ENCODE measurements around the gene COBLL1.
"Not testable (repeated sequence)": the region's sequence is repeated elsewhere in the genome, so short reads cannot be mapped to it uniquely, and the experiment has no call there.

Gene COBLL1

DNA sequence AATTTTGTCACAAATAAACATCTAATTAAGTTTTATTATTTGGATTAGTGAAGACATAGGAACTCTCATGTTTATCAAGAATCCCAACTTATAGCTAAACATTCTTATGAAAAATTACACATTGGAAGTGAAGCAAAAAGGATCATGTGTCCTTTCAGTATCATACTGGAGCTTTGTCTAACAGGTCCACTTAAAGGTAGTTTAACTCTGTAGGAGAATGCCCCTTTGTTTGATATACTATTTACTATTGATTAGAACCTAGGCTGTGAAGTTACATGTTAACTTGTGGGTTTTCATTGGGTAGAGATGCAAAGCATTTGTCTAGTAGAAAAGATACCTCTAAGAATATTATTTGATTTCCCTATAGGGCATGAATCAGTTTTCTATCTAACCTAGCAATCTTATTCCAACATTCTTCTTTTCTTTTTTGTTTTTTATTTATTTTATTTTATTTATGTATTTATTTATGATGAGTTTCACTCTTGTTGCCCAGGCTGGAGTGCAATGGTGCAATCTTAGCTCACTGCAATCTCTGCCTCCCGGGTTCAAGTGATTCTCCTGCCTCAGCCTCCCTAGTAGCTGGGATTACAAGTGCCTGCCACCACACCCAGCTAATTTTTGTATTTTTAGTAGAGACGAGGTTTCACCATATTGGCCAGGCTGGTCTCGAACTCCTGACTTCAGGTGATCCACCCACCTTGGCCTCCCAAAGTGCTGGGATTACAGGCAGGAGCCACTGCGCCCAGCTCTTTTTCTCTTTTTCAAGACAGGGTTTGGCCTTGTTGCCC, 18.5 kb upstream of the COBLL1 start:
- DNase-seq (ENCODE audit: low read depth in 2 of 2) = not testable (repeated sequence)

DNA sequence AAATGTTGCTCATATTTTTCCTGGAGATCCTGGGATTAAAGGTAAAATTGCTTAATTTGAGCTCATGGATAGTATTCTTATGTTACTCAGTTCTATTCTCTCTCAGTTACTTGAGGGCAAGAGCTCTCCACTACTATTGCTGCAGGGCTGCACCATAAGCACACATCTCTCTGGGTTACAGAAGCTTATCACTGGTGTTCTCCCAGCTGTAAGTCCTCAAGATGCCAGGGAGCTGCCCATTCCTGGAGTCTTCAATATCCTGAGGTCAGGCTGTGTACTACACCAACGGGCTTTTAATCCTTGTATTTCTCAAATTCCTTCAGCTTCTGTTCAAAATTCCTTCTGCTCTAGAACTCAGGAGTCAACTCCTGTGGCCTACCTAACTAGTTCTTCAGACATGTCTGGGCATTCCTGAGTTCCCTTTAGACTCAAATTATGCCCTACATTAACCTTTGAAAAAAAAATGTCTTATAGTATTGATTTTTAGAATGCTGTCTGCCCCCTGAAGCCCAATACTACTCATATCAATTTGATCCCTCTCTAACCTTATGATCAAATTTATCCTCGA, 17.7 kb upstream of the COBLL1 start:
- no peak for DNase-seq (ENCODE audit: low read depth in 2 of 2)

GRCh38 chr2:164852086-164852485, 10.5 kb upstream of the COBLL1 start:
- no peak for DNase-seq (ENCODE audit: low read depth in 2 of 2)

GRCh38 chr2:164850235-164850634, 8.6 kb upstream of the COBLL1 start:
- no peak for DNase-seq (ENCODE audit: low read depth in 2 of 2)

- no peak for DNase-seq (ENCODE audit: low read depth in 2 of 2)
These were observed 7.9 kb upstream of the COBLL1 start for GRCh38 chr2:164849506-164849905.

GRCh38 chr2:164847981-164848741, 6.5 kb upstream of the COBLL1 start:
- DNase-seq (ENCODE audit: low read depth in 2 of 2) = no peak

GRCh38 chr2:164847291-164847690, 5.7 kb upstream of the COBLL1 start:
- no peak for DNase-seq (ENCODE audit: low read depth in 2 of 2)

DNA sequence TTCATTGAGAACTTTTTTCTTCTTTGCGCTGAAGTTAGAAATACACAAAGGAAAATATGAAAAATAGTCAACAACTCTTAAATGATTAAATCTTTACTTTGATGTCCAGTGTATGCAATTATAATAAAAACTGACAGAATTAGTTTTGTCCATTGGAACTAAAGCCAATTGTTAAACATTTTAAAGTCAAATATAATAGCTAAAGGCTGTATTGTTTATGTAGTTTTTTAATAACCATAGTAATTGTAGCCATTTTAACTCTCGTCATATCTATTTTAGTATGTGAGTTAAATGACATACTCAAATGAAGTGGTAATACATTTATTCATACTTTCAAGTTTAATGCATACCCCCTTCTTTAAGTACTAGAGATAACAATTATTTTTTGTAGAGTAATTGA, 4.7 kb upstream of the COBLL1 start:
- DNase-seq (ENCODE audit: low read depth in 2 of 2) = no peak

GRCh38 chr2:164843346-164843911, 1.8 kb upstream of the COBLL1 start:
- DNase-seq (ENCODE audit: low read depth in 2 of 2) = no peak

GRCh38 chr2:164842624-164842966, 972 bp upstream of the COBLL1 start:
- DNase-seq (ENCODE audit: low read depth in 2 of 2) = no peak

DNA sequence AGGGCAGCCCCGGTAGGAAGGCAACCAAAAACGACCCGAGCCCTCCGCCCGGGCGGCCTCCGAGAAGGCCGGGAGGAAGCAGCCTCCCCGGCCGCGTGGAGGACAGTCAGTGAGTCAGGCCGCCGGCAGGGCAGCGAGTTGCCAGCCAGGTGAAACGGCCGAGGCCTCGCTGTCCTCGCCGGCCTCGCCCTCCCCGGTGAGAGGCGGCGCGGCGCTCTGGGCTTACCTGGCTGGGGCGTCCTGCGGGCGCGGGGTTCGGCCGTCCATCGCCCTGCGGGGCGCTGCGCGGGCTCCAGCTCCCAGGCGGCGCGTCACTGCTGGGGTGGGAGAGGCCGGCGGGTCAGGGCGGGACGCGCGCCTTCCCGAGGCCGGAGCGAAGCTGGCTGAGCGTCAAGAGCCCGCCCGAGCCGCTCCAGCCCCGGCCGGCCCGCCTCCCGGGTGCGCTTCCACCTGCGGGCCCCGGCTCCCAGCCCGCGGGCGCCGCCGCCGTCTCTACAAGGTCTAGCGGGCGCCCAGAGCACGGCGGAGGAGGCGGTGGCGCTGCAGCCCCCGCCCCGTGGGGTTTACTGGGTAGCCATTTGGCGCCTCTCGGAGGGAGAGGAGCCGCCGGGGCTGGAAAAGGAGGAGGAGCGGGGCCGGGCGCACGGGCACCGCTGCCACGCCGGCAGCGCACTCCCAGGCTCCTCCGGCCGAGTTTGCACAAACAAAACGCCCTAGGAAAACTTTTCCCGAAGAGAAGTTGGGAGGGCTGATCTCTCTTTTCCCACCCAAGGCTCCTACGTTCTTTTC, 499 bp downstream of the COBLL1 start:
- DNase-seq (ENCODE audit: low read depth in 2 of 2) = peak in 1 of 2 experiments; percentile 16

DNA sequence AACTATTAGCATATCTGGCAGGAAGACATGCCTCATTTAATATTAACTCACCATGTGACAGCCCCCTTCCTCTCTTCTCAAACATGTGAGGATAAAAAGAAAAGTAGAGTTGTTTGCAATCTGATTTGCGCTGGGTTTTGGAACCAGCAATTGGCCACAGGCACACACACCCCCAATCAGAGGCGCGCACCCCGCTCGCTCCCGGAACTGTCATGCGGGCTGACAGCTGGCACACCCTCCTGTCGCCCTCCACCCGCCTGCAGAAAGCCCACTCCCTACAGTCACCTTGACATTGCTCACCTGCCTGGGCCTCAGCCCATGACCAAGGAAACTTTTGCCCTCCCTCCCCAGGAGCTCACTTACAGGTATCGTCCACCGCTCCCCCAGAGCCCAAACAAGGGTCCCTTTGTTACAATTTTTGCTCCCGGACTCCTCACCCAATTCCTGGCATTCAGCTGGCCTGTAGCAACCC, 1.1 kb downstream of the COBLL1 start:
- DNase-seq (ENCODE audit: low read depth in 2 of 2) = no peak

DNA sequence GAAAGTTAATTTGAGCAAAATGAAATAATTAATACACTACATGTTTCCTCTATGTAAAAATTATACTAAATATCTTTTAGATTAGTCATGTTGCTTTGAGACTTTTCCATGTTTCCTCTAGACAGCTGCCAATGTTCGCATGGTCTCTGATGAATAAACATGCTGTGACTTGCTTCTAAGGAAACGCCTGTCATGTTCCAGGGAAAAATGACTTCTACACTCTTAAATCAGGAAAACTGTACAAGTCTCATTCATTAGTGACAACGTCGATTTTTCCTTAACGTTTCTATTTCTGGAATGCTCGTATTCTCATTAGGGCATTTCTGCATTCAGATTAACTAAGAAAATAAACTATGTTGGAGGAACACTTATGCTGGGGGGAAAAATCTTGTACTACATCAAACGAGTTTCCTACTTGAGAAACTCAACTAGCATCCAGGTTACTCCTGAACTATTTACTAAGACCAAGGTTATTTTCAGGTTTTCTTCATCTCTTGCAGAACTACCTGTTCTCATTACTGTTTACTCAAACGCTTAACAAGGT, 1.6 kb downstream of the COBLL1 start:
- DNase-seq (ENCODE audit: low read depth in 2 of 2) = no peak

GRCh38 chr2:164837807-164838206, 3.8 kb downstream of the COBLL1 start:
- DNase-seq (ENCODE audit: low read depth in 2 of 2) = no peak

DNA sequence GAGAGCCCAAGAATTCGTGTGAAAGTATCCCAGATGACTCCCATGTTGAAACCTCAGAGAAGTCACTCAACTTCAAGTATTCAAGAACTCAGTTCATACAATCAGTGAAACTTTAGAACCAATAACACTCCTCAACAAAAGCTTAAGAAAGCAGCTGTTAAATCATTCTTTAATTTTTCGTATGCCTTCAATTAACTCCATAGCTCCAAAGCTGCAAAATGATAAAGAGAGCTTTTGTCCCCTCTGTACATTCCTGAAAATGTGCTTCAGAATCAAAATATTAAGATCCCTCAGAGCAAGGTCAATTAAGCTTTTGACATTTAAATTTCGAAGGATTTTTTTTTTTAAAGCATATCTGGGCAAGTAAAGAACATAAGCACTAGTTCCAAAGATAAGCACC, 4.7 kb downstream of the COBLL1 start:
- DNase-seq (ENCODE audit: low read depth in 2 of 2) = no peak

- no peak for DNase-seq (ENCODE audit: low read depth in 2 of 2)
These were observed 6.3 kb downstream of the COBLL1 start for GRCh38 chr2:164835302-164835701.

DNA sequence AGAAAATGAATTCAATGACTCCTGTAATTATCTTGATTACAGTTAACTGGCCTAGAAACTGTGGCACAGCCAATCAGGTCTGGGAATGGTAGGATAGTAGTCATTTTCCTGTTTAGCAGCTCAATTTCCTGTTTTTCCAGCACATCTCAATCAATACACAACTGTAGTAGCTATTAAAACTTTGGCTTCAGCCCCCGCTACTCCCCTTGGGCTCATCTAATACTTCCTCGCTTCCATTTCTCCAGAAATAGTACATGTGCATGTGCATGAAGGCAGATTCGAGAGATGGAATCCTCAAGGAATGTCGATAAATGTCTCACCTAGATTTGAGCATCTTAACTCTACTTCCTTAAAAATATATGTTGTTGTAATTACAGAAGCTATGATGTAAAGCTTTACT, 9.7 kb downstream of the COBLL1 start:
- DNase-seq (ENCODE audit: low read depth in 2 of 2) = no peak

GRCh38 chr2:164831180-164831579, 10.4 kb downstream of the COBLL1 start:
- DNase-seq (ENCODE audit: low read depth in 2 of 2) = no peak

GRCh38 chr2:164826293-164827243, 15.1 kb downstream of the COBLL1 start:
- DNase-seq (ENCODE audit: low read depth in 2 of 2) = no peak

GRCh38 chr2:164824872-164825271, 16.8 kb downstream of the COBLL1 start:
- DNase-seq (ENCODE audit: low read depth in 2 of 2) = no peak
